Lung microvascular endothelial cell (primary cell): ENCODE results near the gene TOM1. TPM values are rescaled to one million over a fixed set of nuclear protein-coding genes. Genes with fewer than 3 reads are reported as not detected.
A peak's percentile ranks its signal among the peaks of the same experiment; 100 is the strongest.

Experiments
- DNase-seq, 2 donors: peaks; one replicate each; pipeline versions ENCODE4 v3.0.0 to v3.0.0-alpha.2; 2010; ENCODE audit warnings: low read depth in 2 of 2
- total RNA-seq: library from RNA; depleted of rRNA; stranded (reverse); fragments of >200 nt; gene quantifications from 2 replicates; pipeline ENCODE4 v1.2.1, GENCODE V29; 2014

TOM1 gene
- total RNA-seq, 1 donor from 2014 or later: 27.2 TPM

GRCh38 chr22:35369996-35370395, 70.3 kb downstream of the TOM1 start:
- no peak for DNase-seq

GRCh38 chr22:35373781-35374180, 74.1 kb downstream of the TOM1 start:
- DNase-seq: no peak

- no peak for DNase-seq
Measured at GRCh38 chr22:35375031-35375430, 75.3 kb downstream of the TOM1 start.

DNA sequence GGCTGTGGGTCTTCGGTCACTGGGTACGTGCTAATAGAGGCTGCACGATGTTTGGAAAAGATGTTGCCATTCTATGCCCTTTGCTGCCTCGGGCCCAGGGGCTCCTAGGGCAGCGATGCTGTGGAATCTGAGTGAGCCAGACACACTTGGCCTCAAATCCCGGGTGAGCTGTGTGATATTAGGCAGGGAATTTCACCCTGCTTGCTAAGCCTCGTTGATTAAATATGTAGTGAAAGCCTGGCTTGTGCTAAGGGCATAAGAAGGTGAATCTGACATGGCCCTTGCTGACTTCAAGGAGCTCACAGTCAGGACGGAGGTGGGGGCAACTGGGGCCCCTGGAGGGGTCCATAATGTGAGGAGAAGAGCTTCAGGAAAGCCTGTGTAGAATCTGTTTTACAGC, 75.8 kb downstream of the TOM1 start:
- DNase-seq: no peak

DNA sequence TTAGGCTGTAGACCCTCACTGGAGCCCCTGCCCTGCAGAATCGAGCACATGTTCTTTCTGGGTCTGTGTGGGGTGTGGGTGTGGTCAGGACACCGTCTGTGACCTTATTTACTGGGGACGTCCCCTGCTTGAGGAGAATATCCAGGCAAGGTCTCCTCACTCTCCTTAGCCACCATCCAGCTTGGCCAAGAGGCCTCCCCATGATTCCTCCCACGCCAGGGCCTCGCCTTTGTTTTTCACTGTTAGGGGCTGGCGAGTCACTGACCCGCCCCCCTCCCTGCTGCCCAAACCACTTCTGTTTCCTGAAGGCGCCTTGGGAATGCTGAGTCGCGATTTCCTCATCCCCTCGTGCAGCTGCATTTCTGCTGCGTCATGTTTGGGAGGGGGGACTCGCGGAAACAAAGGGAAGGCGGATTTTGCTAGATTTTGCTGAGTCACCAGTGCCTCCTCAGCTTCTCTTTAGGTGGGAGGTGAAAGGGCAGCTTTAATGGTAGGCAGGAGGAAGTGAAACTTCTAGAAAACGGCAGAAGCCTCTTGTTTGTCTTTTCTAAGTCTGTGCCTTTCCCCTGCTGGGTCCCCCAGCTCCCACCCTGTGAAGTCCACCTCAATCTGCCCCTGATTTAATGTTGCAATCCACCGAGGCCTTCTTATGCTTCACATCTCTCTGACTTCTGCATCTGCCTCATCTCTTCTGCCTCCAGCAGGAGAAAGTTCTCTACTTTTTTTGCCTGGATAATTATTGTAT, 77.2 kb downstream of the TOM1 start:
- peak; percentile 91 to 99 for DNase-seq

GRCh38 chr22:35377735-35378134, 78.0 kb downstream of the TOM1 start:
- no peak for DNase-seq

DNA sequence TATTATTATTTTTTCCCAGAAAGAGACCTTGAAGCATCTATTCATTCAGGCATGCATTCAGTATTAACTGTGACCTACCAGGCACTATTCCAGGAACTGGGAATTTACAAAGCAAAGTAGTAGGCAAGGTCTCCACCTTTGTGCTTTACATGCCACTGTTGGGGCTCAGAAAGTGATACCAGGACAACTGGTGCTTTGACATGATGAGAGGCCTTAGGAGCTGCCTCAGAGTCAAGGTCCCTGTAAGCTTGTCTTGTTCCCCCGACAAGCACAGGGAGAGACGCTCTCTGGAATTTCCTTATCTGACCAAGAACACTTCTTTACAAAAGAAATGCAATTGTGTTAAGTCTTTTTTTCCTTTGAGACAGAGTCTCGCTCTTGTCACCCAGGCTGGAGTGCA, 78.9 kb downstream of the TOM1 start:
- DNase-seq: no peak

DNA sequence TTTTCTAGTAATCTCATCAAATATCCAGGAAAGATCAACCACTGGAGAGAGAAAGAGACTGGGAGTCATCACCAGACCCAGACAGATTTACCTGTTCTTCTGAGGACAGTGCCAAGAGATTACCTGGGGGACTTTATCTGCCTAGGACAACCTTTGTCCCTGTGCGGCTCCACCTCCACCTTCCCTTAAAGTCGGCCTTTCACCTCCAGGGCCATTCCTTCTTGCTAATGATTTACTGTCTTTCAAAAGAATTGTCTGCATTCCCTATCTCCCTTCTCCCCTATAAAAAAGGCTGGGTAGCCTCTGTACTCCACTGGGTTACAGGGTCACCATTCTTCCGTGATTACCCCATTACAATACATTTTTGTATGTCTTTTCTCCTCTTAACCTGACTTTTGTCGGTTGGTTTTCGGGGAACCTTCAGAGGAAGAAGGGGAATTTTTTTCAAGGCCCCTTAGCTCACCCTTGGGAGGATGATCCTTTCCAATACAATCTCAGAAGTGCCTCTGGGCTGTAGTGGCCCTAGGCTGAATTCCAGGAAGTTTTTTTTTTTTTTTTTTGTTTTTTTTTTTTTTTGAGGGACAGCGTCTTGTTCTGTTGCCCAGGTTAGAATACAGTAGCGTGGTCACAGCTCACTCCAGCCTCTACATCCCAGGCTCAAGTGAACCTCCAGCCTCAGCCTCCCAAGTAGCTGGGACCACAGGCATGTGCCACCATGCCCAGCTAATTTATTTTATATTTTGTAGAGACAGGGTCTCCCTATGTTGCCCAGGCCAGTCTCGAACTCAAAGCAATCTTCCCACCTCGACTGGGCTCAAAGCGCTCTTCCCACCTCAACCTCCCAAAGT, 79.7 kb downstream of the TOM1 start:
- no peak for DNase-seq

- DNase-seq: peak in 1 of 2 donors; percentile 52
Measured at GRCh38 chr22:35380013-35380412, 80.3 kb downstream of the TOM1 start.

DNA sequence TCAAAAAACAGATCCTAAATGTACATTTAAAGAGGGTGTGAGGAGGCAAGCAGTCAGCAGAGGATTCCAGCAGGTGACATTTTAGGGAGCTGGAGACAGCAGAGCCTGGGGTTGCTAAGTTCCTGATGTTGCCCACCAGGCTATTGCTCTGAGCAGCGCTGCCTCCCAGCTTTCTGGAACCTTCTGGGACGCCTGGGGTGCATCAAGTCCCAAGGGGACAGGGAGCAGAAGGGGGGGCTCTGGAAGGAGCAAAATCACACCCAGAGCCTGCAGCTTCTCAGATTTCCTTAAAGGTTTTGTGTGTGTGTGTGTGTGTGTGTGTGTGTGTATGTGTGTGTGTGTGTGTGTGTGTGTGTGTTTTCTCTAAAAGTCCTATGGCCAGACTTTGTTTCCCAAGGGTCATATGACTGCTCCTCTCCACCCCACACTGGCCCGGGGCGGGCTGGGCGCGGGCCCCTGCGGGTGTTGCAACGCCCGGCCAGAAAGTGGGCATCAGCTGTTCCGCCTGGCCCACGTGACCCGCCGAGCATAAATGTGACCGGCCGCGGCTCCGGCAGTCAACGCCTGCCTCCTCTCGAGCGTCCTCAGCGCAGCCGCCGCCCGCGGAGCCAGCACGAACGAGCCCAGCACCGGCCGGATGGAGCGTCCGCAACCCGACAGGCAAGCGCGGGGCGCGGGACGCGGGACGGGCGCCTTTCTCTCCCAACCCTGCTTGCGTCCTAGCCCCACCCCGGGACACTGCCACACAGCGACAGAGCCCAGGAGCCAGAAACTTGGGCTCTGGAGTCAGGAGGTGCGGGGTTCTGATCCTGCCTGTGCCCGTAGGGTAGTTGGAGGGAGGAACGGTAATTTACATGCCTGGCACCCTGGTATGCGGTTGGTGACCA, 81.1 kb downstream of the TOM1 start, which contains the start of gene HMOX1:
Gene HMOX1, plus strand, starts transcription at position 560 of the 887 bp plus-strand sequence. Its CDS starts 78 bp downstream, at position 638.
- DNase-seq: peak; percentile 91 to 92

- DNase-seq: no peak
Measured at GRCh38 chr22:35381424-35382009, 81.8 kb downstream of the TOM1 start.

DNA sequence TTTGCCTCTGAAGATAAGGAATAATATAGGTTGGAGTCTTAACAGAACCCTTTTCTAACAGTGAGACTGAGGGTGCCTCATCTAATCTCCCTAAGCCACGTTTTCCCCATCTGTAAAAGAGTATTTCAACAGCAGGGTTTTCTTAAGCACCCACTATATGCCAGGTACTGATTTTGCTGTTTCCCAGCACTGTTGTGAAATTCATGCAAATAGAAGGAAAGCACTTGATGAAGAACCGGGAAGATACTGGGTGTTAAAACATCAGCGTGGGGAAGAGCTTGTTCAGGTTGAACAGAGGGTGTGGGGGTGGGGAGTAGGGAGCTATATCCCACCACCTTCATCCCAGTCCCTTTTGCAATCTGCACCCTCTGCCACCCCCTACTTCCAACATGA, 84.0 kb downstream of the TOM1 start:
- DNase-seq: no peak

DNA sequence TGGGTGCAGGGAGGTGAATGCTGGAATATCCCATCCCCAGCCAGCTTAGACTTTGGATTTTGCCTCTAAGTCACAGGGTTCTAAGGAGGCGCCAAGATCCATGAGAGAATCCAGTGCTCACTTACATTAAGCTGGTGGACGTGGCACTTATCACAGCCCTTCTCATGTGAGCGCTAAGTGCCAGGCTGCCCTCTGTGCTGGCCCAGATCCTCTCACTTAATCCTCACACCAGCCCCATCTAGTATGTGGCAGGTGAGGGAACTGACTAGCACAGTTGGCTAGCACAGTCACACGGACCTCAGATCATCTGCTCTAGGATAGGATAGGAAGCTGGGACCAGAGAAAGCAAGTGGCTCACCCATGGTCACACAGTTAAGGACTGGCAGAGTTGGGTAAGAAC, 84.8 kb downstream of the TOM1 start:
- no peak for DNase-seq

DNA sequence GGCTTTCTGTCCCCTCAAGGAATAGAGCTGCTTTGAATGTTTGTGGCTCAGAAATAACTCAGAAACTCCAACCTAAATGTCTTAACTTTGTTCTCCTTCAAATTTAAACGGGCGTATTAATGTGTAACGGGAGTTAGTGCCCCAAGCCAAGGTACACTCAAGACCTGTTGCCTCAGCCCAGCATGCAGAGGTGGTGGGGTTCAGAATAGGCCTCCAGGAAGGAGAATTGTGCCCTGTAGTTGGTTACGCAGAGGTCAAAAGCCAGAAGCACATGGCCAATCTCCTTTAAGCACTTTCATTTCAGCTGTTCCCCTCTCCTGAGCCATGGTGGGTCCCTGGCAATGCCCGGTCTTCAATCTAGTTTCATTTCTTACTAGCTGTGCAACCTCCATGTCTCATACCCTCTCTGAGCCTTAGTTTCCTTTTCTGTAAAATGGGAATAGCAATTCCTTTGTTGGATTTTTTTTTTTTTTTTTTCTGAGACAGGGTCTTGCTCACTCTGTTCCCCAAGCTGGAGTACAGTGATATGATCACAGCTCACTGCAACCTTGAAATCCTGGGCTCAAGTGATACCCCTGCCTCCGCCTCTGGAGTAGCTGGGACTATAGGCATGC, 85.4 kb downstream of the TOM1 start:
- no peak for DNase-seq

- DNase-seq: no peak
Measured at GRCh38 chr22:35386670-35387288, 87.1 kb downstream of the TOM1 start.

GRCh38 chr22:35390933-35391332, 91.2 kb downstream of the TOM1 start:
- no peak for DNase-seq

DNA sequence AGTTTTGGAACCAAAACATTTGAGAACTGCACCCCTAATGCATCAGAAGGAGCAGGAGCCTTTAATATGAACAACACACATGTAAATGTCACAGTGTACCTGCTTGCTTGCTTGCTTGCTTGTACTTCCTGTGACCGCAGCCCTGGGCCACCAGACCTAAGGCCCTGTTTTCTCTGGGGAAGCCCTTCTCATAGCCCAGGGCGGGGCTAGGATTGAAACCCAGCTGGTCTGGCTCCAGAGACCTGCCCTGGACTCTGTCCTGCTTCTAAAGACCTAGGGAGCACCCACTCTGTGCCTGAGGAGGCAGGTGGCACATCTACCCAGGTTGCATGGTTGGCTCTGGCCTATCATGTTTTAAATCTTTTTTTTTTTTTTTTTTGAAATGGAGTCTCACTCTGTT, 92.7 kb downstream of the TOM1 start:
- no peak for DNase-seq

GRCh38 chr22:35393116-35394010, 93.7 kb downstream of the TOM1 start:
- no peak for DNase-seq

DNA sequence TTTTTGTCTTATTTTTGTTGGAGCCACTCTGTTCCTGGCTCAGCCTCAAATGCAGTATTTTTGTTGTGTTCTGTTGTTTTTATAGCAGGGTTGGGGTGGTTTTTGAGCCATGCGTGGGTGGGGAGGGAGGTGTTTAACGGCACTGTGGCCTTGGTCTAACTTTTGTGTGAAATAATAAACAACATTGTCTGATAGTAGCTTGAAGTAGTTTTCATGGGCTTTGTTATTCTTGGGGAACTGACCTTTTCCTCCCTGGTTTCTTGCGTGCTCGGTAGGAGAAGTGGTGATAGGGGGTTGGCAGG, 94.3 kb downstream of the TOM1 start:
- no peak for DNase-seq
